Breast epithelium (tissue), 3 donors: Measurements from ENCODE around the gene SRGAP2C.
"Not testable (repeated sequence)": the region's sequence is repeated elsewhere in the genome, so short reads cannot be mapped to it uniquely, and the experiment has no call there.

ENCODE experiments used
- POLR2A ChIP-seq: fragments of 450-650 bp; IDR thresholded peaks from one replicate; pipeline ENCODE4 v1.6.1; 2016; ENCODE audit warnings: antibody characterized with exemption, mild to moderate bottlenecking, moderate library complexity
- TF ChIP-seq, protein P1 (sequence below), 3 donors: fragments of 450-650 bp; IDR thresholded peaks; one replicate each; pipeline ENCODE4 v1.5.1; 2016 to 2017; ENCODE audit warnings: antibody characterized with exemption in 3 of 3, mild to moderate bottlenecking in 3 of 3, moderate library complexity in 3 of 3

DNA sequence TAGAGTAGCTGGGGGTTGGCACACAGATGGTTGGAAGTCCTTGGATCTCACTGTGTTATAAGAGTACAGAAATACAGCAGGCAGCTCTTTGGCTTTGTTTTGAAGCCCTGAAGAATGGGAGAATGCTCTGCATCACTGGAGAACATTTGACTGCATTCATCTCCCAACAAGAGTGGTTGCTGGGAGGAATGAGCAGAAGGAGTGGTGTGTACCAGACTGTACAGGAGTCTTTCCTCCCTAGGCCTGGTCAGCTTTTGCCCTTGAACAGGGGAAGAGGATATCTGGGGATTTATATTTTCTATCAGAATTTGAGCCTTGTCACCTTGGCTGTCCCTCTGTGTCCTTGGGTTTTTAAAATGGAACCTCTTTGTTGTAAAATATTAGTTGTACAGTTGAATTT, 69.8 kb downstream of the SRGAP2C start:
- TF ChIP-seq, protein P1, sequence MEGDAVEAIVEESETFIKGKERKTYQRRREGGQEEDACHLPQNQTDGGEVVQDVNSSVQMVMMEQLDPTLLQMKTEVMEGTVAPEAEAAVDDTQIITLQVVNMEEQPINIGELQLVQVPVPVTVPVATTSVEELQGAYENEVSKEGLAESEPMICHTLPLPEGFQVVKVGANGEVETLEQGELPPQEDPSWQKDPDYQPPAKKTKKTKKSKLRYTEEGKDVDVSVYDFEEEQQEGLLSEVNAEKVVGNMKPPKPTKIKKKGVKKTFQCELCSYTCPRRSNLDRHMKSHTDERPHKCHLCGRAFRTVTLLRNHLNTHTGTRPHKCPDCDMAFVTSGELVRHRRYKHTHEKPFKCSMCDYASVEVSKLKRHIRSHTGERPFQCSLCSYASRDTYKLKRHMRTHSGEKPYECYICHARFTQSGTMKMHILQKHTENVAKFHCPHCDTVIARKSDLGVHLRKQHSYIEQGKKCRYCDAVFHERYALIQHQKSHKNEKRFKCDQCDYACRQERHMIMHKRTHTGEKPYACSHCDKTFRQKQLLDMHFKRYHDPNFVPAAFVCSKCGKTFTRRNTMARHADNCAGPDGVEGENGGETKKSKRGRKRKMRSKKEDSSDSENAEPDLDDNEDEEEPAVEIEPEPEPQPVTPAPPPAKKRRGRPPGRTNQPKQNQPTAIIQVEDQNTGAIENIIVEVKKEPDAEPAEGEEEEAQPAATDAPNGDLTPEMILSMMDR (IDR thresholded peaks at IDR 0.05) = not testable (repeated sequence)
- not testable (repeated sequence) for TF ChIP-seq POLR2A
